ENCODE results near the gene ANTXR2.

ANTXR2 gene

DNA sequence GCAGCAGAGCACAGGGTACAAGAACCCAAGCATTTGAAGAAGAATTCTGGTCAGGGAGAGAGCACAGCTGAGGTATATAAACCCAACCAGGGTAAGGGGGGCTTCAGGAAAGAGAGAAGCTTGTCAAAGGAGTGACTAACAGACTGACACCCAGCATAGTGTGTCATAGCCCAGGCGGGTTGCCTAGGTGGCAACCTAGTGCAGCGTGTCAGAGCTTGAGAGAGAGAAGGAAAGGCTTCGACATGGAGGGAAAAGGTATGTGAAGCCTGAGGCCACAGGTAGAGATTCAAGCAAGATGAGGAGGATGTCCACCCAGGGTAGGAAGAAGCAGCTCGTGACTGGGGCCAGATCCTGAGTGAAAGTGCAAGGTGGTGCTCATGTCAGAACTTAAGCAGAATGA is 8.5 kb upstream of the ANTXR2 start:
- Histone ChIP-seq H3K4me3 (ENCODE audit: low read depth, low read length) (no peak overlapping the region), H2BK120ac (ENCODE audit: insufficient read depth, low read length, poor library complexity) (no peak overlapping the region), H2AFZ (ENCODE audit: insufficient read depth, low read length, poor library complexity) (no peak overlapping the region), H3K4me1 (ENCODE audit: control insufficient read depth in 1 of 2, insufficient read depth in 2 of 2, low read length in 2 of 2) (no peaks in the 10 kb centered on the region), H3K9me3 (ENCODE audit: insufficient read depth, low read depth, low read length) (no peaks in the 10 kb centered on the region), H3K36me3 (ENCODE audit: control insufficient read depth in 1 of 2, insufficient read depth in 2 of 2, low read length in 2 of 2) (no peaks in the 10 kb centered on the region), H3K4ac (ENCODE audit: low read depth, low read length) (no peak overlapping the region), H3K14ac (ENCODE audit: low read length) (no peak overlapping the region), H3K79me2 (ENCODE audit: control insufficient read depth, insufficient read depth, low read length, poor library complexity) (no peaks in the 10 kb centered on the region), H4K91ac (ENCODE audit: low read depth, low read length) (no peak overlapping the region), H2BK5ac (ENCODE audit: low read depth, low read length, poor library complexity) (no peak overlapping the region), H3K4me2 (ENCODE audit: low read length) (no peak overlapping the region), H3K18ac (ENCODE audit: low read length) (no peak overlapping the region), H2AK5ac (ENCODE audit: low read length) (no peak overlapping the region), H4K12ac (ENCODE audit: low read depth, low read length) (no peak overlapping the region), H3K27ac (ENCODE audit: low read depth, low read length) (no peak overlapping the region), H4K8ac (ENCODE audit: low read depth, low read length) (no peak overlapping the region), H3K9ac (ENCODE audit: low read length) (no peak overlapping the region), H2BK12ac (ENCODE audit: low read length) (no peak overlapping the region), H3K27me3 (ENCODE audit: insufficient read depth, low read length) (no peaks in the 10 kb centered on the region), H3K79me1 (ENCODE audit: low read length) (no peaks in the 10 kb centered on the region), H3K23ac (ENCODE audit: low read length) (no peak overlapping the region)
- WGBS (ENCODE audit: extremely low coverage, insufficient coverage, insufficient read length): no CpG with 5 or more reads among the region's 4 CpGs
- DNase-seq: peak; percentile 64 to 77

DNA sequence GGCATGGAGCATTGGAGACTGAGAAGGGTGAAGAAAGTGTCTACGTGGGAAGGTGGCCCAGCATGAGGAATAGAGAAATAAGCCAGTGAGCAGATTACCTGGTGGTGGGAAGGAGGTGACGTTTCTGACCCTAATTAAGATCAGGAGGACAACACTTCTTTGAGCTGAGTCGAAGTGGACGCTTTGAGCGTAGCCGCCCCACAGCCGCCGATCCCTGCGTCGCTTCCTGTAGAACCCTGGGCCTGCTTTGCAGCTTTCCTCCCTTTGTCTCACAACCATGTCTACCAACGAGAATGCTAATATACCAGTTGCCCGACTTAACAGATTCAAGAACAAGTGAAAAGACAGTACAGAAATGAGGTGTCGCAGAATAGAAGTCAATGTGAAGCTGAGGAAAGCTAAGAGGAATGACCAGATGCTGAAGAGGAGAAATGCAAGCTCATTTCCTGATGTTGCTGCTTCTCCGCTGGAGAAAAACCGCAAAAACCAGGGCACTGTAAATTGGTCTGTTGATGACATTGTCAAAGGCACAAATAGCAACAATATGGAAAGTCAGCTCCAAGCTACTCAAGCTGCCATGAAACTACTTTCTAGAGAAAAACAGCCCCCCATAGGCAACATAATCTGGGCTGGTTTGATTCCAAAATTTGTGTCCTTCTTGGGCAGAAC is 6.4 kb upstream of the ANTXR2 start:
- H3K79me1 ChIP-seq (ENCODE audit: low read length): no peaks in the 10 kb centered on the region
- H3K27ac ChIP-seq (ENCODE audit: low read depth, low read length): no peak overlapping the region
- H4K8ac ChIP-seq (ENCODE audit: low read depth, low read length): no peak overlapping the region
- H3K27me3 ChIP-seq (ENCODE audit: insufficient read depth, low read length): no peaks in the 10 kb centered on the region
- H3K36me3 ChIP-seq (ENCODE audit: control insufficient read depth in 1 of 2, insufficient read depth in 2 of 2, low read length in 2 of 2): no peaks in the 10 kb centered on the region
- no peak overlapping the region for H3K23ac ChIP-seq (ENCODE audit: low read length)
- no peak overlapping the region for H3K18ac ChIP-seq (ENCODE audit: low read length)
- no peak overlapping the region for H3K4me3 ChIP-seq (ENCODE audit: low read depth, low read length)
- WGBS (ENCODE audit: extremely low coverage, insufficient coverage, insufficient read length): no CpG with 5 or more reads among the region's 15 CpGs
- no peaks in the 10 kb centered on the region for H3K9me3 ChIP-seq (ENCODE audit: insufficient read depth, low read depth, low read length)
- no peak overlapping the region for H4K91ac ChIP-seq (ENCODE audit: low read depth, low read length)
- no peaks in the 10 kb centered on the region for H3K79me2 ChIP-seq (ENCODE audit: control insufficient read depth, insufficient read depth, low read length, poor library complexity)
- no peaks in the 10 kb centered on the region for H3K4me1 ChIP-seq (ENCODE audit: control insufficient read depth in 1 of 2, insufficient read depth in 2 of 2, low read length in 2 of 2)
- no peak overlapping the region for H2AK5ac ChIP-seq (ENCODE audit: low read length)
- no peak overlapping the region for H3K4ac ChIP-seq (ENCODE audit: low read depth, low read length)
- H2BK12ac ChIP-seq (ENCODE audit: low read length): no peak overlapping the region
- H3K14ac ChIP-seq (ENCODE audit: low read length): no peak overlapping the region
- no peak overlapping the region for H3K4me2 ChIP-seq (ENCODE audit: low read length)
- no peak overlapping the region for H2BK120ac ChIP-seq (ENCODE audit: insufficient read depth, low read length, poor library complexity)
- no peak for DNase-seq
- H4K12ac ChIP-seq (ENCODE audit: low read depth, low read length): no peak overlapping the region
- no peak overlapping the region for H3K9ac ChIP-seq (ENCODE audit: low read length)
- no peak overlapping the region for H2AFZ ChIP-seq (ENCODE audit: insufficient read depth, low read length, poor library complexity)
- no peak overlapping the region for H2BK5ac ChIP-seq (ENCODE audit: low read depth, low read length, poor library complexity)

DNA sequence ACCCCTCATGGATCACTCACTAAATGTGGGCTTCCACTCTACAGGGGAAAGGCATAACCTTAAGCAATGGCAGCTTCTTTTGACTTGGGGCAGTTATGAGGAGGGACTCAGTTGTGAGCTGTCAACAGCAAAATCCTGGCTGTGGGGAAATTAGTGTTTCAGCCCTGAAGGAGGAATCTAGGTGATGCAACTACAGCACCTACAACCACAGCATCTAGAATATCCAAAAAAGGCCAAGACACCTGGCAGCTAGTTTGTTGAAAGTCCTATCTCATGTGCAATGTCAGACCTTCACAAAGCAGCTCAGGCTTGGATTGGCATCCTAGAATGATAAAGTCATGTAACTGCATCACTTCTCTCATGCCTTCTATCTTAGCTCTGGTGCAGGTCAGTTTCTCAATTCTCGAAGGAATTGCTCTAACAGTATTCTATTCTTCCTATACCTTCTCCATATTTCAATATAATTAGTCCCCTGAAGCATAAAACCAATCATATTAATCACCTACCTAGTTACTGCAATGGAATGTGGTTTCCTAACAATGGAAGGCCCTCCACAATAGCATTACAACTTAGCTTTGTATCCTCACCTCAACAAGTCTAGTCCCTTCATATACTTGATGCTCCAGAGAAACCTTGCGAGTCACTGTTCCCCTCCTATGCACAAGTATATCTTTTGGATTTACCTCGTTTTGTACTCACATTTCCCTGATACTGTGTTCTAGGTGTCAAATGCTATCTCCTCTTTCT is 5.5 kb upstream of the ANTXR2 start:
- Histone ChIP-seq H2BK120ac (ENCODE audit: insufficient read depth, low read length, poor library complexity) (no peak overlapping the region), H3K79me2 (ENCODE audit: control insufficient read depth, insufficient read depth, low read length, poor library complexity) (no peaks in the 10 kb centered on the region), H4K8ac (ENCODE audit: low read depth, low read length) (no peak overlapping the region), H3K4me2 (ENCODE audit: low read length) (no peak overlapping the region), H3K79me1 (ENCODE audit: low read length) (no peaks in the 10 kb centered on the region), H3K9me3 (ENCODE audit: insufficient read depth, low read depth, low read length) (no peaks in the 10 kb centered on the region), H2BK5ac (ENCODE audit: low read depth, low read length, poor library complexity) (no peak overlapping the region), H3K4ac (ENCODE audit: low read depth, low read length) (no peak overlapping the region), H3K27me3 (ENCODE audit: insufficient read depth, low read length) (no peaks in the 10 kb centered on the region), H3K18ac (ENCODE audit: low read length) (no peak overlapping the region), H3K9ac (ENCODE audit: low read length) (no peak overlapping the region), H2BK12ac (ENCODE audit: low read length) (no peak overlapping the region), H3K23ac (ENCODE audit: low read length) (no peak overlapping the region), H3K14ac (ENCODE audit: low read length) (no peak overlapping the region), H4K91ac (ENCODE audit: low read depth, low read length) (no peak overlapping the region), H2AFZ (ENCODE audit: insufficient read depth, low read length, poor library complexity) (no peak overlapping the region), H3K4me1 (ENCODE audit: control insufficient read depth in 1 of 2, insufficient read depth in 2 of 2, low read length in 2 of 2) (peaks cover 0 to 2% of the 10 kb centered on the region in 2 experiments), H3K4me3 (ENCODE audit: low read depth, low read length) (no peak overlapping the region), H3K27ac (ENCODE audit: low read depth, low read length) (no peak overlapping the region), H3K36me3 (ENCODE audit: control insufficient read depth in 1 of 2, insufficient read depth in 2 of 2, low read length in 2 of 2) (no peaks in the 10 kb centered on the region), H4K12ac (ENCODE audit: low read depth, low read length) (no peak overlapping the region), H2AK5ac (ENCODE audit: low read length) (no peak overlapping the region)
- no CpG with 5 or more reads among the region's 3 CpGs for WGBS (ENCODE audit: extremely low coverage, insufficient coverage, insufficient read length)
- peak; percentile 85 to 91 for DNase-seq

GRCh38 chr4:80077639-80078038 is 4.6 kb upstream of the ANTXR2 start:
- Histone ChIP-seq H2AFZ (ENCODE audit: insufficient read depth, low read length, poor library complexity) (no peak overlapping the region), H4K12ac (ENCODE audit: low read depth, low read length) (no peak overlapping the region)

More at GRCh38 chr4:80077639-80078038, 4.6 kb upstream of the ANTXR2 start:
- H3K18ac ChIP-seq (ENCODE audit: low read length): no peak overlapping the region
- H3K14ac ChIP-seq (ENCODE audit: low read length): no peak overlapping the region
- no peak overlapping the region for H3K27ac ChIP-seq (ENCODE audit: low read depth, low read length)
- H2BK120ac ChIP-seq (ENCODE audit: insufficient read depth, low read length, poor library complexity): no peak overlapping the region
- no peaks in the 10 kb centered on the region for H3K27me3 ChIP-seq (ENCODE audit: insufficient read depth, low read length)
- H2BK5ac ChIP-seq (ENCODE audit: low read depth, low read length, poor library complexity): no peak overlapping the region
- H3K4ac ChIP-seq (ENCODE audit: low read depth, low read length): no peak overlapping the region
- no peak overlapping the region for H4K91ac ChIP-seq (ENCODE audit: low read depth, low read length)
- WGBS (ENCODE audit: extremely low coverage, insufficient coverage, insufficient read length): no CpG with 5 or more reads among the region's 5 CpGs
- peaks cover 0 to 2% of the 10 kb centered on the region in 2 experiments for H3K4me1 ChIP-seq (ENCODE audit: control insufficient read depth in 1 of 2, insufficient read depth in 2 of 2, low read length in 2 of 2)
- no peak overlapping the region for H3K9ac ChIP-seq (ENCODE audit: low read length)
- no peak overlapping the region for H2AK5ac ChIP-seq (ENCODE audit: low read length)
- H3K4me3 ChIP-seq (ENCODE audit: low read depth, low read length): no peak overlapping the region
- no peak overlapping the region for H2BK12ac ChIP-seq (ENCODE audit: low read length)
- no peak overlapping the region for H3K4me2 ChIP-seq (ENCODE audit: low read length)
- DNase-seq: peak in 1 of 2 donors; percentile 9
- no peaks in the 10 kb centered on the region for H3K9me3 ChIP-seq (ENCODE audit: insufficient read depth, low read depth, low read length)
- H3K79me2 ChIP-seq (ENCODE audit: control insufficient read depth, insufficient read depth, low read length, poor library complexity): peaks cover 3% of the 10 kb centered on the region
- H3K79me1 ChIP-seq (ENCODE audit: low read length): peaks cover 4% of the 10 kb centered on the region
- H3K23ac ChIP-seq (ENCODE audit: low read length): no peak overlapping the region
- no peaks in the 10 kb centered on the region for H3K36me3 ChIP-seq (ENCODE audit: control insufficient read depth in 1 of 2, insufficient read depth in 2 of 2, low read length in 2 of 2)
- no peak overlapping the region for H4K8ac ChIP-seq (ENCODE audit: low read depth, low read length)
